ENCODE results near the gene ZNF746.

The ZNF746 gene

DNA sequence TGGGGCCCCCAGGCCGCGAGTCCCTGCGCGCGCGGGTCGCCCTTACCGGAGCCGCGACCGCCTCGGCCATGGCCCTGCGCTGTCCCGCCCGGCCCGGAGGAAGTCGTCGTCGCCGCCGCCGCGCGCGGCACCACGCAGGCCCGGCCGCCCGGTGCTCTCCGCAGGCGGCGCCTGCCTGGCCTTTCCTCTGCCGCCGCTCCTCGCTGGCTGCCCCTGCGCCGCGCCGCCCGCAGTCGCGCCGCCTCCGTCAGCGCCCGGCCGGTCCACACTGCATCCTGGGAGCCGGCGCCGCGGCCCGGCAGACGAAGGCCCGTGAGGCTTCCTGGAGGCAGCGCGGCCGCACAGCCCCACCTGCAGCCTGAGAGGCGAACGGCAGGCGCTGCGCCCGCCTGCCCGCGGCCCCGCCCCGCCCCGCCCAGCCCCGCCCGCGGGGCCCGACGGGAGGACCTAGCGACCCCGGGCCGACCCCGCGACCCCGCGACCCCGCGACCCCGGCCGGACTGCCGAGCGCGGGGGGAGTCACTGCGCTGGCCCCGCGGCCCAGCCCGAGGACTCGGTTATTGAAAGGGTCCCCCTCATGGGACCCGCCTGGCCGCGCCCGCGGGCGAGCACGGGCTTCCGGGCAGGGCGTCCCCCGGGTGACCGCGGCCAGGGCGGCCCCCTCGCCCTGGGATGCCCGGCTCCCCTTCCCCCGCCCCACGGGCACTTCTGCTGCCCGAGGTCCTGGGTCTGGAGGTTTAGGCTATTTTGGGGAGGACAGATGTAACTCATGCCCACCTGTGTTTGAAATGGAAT, at the start of gene ZNF746:
ZNF746 (minus strand) TSS at position 343 of the 795 bp plus-strand sequence; CDS start at position 70, 273 bp downstream.
- H3K4me1 ChIP-seq (ENCODE audit: control insufficient read depth, insufficient read depth, low read length): peaks cover 21% of the 10 kb centered on the region
- peaks cover 0 to 2% of the 10 kb centered on the region in 2 donors for H3K27me3 ChIP-seq (ENCODE audit: control insufficient read depth in 1 of 2, insufficient read depth in 2 of 2, low read length in 2 of 2)
- peak within 1 kb of the TSS; percentile 76 to 80 for H3K4me3 ChIP-seq (ENCODE audit: low read length in 2 of 2)
- H3K27ac ChIP-seq (ENCODE audit: low read length): peak within 1 kb of the TSS; percentile 76
- H3K9ac ChIP-seq (ENCODE audit: low read length in 2 of 2): peak within 1 kb of the TSS; percentile 83 to 84
- peaks cover 11 to 14% of the 10 kb centered on the region in 2 donors for H3K36me3 ChIP-seq (ENCODE audit: control insufficient read depth in 2 of 2, insufficient read depth in 2 of 2, low read length in 2 of 2)
- no peaks in the 10 kb centered on the region for H3K9me3 ChIP-seq (ENCODE audit: control insufficient read depth in 2 of 2, low read length in 2 of 2)

DNA sequence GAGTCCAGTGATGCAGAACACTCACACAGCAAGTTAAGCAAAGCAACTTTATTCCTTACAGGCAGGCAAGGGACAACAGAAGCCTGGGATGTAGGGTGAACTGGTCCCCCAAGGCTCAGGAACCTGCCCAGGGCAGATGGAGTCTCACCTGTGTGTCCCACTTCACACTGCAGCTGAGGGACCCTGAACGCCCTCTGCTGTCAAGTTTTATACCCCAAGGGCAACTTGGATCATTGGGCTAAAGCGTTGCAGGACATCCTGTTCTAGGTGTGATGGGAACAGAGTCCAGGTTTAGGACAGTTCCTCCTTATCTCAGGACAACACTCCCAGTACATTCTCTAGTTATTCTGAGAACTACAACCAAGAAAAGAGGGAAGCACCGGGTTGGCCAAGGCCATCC, 49.5 kb upstream of the ZNF746 start:
- Histone ChIP-seq H3K27ac (ENCODE audit: low read length) (no peak overlapping the region), H3K9ac (ENCODE audit: low read length in 2 of 2) (no peak overlapping the region), H3K9me3 (ENCODE audit: control insufficient read depth in 2 of 2, low read length in 2 of 2) (no peaks in the 10 kb centered on the region), H3K4me1 (ENCODE audit: control insufficient read depth, insufficient read depth, low read length) (no peaks in the 10 kb centered on the region), H3K36me3 (ENCODE audit: control insufficient read depth in 2 of 2, insufficient read depth in 2 of 2, low read length in 2 of 2) (peaks cover 44% of the 10 kb centered on the region in 2 donors), H3K4me3 (ENCODE audit: low read length in 2 of 2) (no peak overlapping the region), H3K27me3 (ENCODE audit: control insufficient read depth in 1 of 2, insufficient read depth in 2 of 2, low read length in 2 of 2) (no peaks in the 10 kb centered on the region)

DNA sequence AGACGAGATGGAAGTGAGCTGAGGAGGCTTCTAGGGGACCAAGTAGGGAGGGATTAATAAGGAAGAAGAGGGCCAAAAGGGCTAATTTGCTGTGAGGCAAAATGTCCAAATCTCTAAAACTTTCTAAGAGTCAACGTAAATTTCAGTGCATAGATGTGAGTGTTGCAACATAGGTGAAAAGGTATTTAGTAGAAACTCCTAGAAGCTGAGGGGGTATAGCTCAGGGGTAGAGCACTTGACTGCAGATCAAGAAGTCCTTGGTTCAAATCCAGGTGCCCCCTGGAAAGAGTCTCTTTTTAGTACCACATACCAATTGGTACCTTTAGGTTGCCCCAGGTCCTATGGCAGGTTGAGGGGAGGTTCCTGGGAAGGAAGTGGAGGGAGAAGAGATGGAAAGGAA, 48.7 kb upstream of the ZNF746 start:
- no peaks in the 10 kb centered on the region for H3K9me3 ChIP-seq (ENCODE audit: control insufficient read depth in 2 of 2, low read length in 2 of 2)
- H3K27ac ChIP-seq (ENCODE audit: low read length): no peak overlapping the region
- H3K4me1 ChIP-seq (ENCODE audit: control insufficient read depth, insufficient read depth, low read length): no peaks in the 10 kb centered on the region
- H3K9ac ChIP-seq (ENCODE audit: low read length in 2 of 2): no peak overlapping the region
- peaks cover 39 to 41% of the 10 kb centered on the region in 2 donors for H3K36me3 ChIP-seq (ENCODE audit: control insufficient read depth in 2 of 2, insufficient read depth in 2 of 2, low read length in 2 of 2)
- H3K27me3 ChIP-seq (ENCODE audit: control insufficient read depth in 1 of 2, insufficient read depth in 2 of 2, low read length in 2 of 2): no peaks in the 10 kb centered on the region
- no peak overlapping the region for H3K4me3 ChIP-seq (ENCODE audit: low read length in 2 of 2)

DNA sequence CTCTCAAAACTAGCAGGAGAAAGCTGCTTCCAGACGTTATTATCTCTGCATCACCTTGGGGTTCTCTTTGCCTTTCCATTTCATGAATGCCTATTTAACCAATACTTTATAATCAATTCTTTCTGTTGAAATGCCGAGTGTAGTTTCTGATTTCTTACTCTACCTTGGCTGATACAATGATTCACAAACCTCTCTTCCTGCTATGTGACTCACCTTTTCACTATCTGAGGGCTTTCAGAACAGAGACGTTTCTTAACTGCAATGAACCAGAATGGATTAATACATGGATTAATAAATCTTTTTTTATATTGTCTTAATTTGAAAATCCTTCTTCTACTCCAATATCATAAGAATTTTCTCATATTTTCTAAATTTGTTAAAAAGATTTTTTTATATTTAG, 46.4 kb upstream of the ZNF746 start:
- no peak overlapping the region for H3K9ac ChIP-seq (ENCODE audit: low read length in 2 of 2)
- H3K36me3 ChIP-seq (ENCODE audit: control insufficient read depth in 2 of 2, insufficient read depth in 2 of 2, low read length in 2 of 2): peaks cover 19 to 21% of the 10 kb centered on the region in 2 donors
- H3K4me1 ChIP-seq (ENCODE audit: control insufficient read depth, insufficient read depth, low read length): no peaks in the 10 kb centered on the region
- H3K9me3 ChIP-seq (ENCODE audit: control insufficient read depth in 2 of 2, low read length in 2 of 2): peaks cover 0 to 4% of the 10 kb centered on the region in 2 donors
- H3K27me3 ChIP-seq (ENCODE audit: control insufficient read depth in 1 of 2, insufficient read depth in 2 of 2, low read length in 2 of 2): no peaks in the 10 kb centered on the region
- no peak overlapping the region for H3K4me3 ChIP-seq (ENCODE audit: low read length in 2 of 2)
- H3K27ac ChIP-seq (ENCODE audit: low read length): no peak overlapping the region

DNA sequence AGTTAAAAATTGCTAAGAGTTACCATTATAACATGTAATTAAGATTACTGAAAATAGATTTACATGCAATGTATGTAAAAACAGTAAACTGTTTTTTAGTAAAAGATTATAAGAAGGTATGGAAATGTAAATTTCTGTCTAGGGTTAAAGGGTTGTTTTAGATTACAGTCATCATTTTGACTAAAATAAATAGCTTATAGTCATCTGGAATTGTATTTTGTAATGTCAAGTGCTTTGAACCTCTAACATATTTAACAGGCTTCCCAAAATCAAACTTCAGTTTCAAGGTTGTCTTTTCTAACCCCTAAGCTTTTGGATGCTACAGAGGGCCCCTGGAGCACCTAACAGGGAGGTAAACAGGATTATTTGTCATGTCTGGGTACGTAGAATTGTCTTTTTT, 35.0 kb upstream of the ZNF746 start:
- Histone ChIP-seq H3K4me3 (ENCODE audit: low read length in 2 of 2) (no peak overlapping the region), H3K27me3 (ENCODE audit: control insufficient read depth in 1 of 2, insufficient read depth in 2 of 2, low read length in 2 of 2) (no peaks in the 10 kb centered on the region), H3K36me3 (ENCODE audit: control insufficient read depth in 2 of 2, insufficient read depth in 2 of 2, low read length in 2 of 2) (no peaks in the 10 kb centered on the region), H3K4me1 (ENCODE audit: control insufficient read depth, insufficient read depth, low read length) (no peaks in the 10 kb centered on the region), H3K27ac (ENCODE audit: low read length) (no peak overlapping the region), H3K9ac (ENCODE audit: low read length in 2 of 2) (no peak overlapping the region), H3K9me3 (ENCODE audit: control insufficient read depth in 2 of 2, low read length in 2 of 2) (peaks cover 13 to 15% of the 10 kb centered on the region in 2 donors)

DNA sequence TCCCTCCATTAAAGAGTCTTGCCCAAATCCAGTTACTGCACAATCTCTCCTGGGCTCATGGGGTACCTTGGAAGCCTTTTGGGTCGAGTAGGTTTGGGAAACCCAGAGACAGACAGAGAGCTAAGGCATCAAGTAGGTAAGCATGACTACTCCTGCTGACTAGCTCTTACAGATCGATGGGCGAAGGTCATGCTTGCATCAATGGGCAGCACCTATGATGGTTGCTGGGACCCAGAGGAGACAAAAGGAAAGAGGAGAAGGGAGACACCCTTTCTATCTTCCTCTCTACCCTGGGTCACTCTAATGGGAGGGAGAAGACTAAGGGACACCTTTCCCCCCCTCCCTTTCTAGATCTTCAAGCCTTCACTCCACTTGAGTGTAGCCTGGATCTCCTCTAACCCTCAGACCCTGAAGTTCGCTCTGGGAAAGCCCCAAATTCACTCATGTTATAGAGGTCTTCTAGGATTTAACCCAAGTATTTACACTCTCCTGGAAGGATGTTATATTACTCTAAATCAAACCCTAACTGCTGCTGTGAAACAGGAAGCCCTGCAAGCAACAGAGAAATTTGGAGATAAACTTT, 31.6 kb upstream of the ZNF746 start:
- H3K27ac ChIP-seq (ENCODE audit: low read length): no peak overlapping the region
- H3K4me1 ChIP-seq (ENCODE audit: control insufficient read depth, insufficient read depth, low read length): no peaks in the 10 kb centered on the region
- no peaks in the 10 kb centered on the region for H3K36me3 ChIP-seq (ENCODE audit: control insufficient read depth in 2 of 2, insufficient read depth in 2 of 2, low read length in 2 of 2)
- no peaks in the 10 kb centered on the region for H3K27me3 ChIP-seq (ENCODE audit: control insufficient read depth in 1 of 2, insufficient read depth in 2 of 2, low read length in 2 of 2)
- H3K9ac ChIP-seq (ENCODE audit: low read length in 2 of 2): no peak overlapping the region
- no peak overlapping the region for H3K4me3 ChIP-seq (ENCODE audit: low read length in 2 of 2)
- peaks cover 13 to 15% of the 10 kb centered on the region in 2 donors for H3K9me3 ChIP-seq (ENCODE audit: control insufficient read depth in 2 of 2, low read length in 2 of 2)

DNA sequence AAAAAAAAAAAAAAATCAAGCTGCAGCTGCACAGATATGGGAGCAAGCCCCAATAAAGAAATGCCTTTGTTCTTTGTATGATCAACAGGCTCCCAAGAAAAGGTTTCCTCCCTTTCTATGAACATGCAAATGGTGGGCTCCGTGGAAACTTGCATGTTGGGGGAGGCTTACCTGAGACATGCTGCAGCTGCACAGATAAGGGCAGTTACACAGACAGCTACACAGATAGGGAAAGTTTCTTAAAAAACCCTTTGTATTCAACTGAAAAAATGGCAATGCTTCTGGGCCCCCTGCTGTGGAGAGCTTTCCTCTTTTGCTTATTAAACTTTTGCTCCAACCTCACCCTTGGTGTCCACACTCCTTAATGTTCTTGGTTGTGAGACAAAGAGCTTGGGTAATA, 29.8 kb upstream of the ZNF746 start:
- Histone ChIP-seq H3K27me3 (ENCODE audit: control insufficient read depth in 1 of 2, insufficient read depth in 2 of 2, low read length in 2 of 2) (no peaks in the 10 kb centered on the region), H3K4me1 (ENCODE audit: control insufficient read depth, insufficient read depth, low read length) (no peaks in the 10 kb centered on the region), H3K4me3 (ENCODE audit: low read length in 2 of 2) (no peak overlapping the region), H3K9ac (ENCODE audit: low read length in 2 of 2) (no peak overlapping the region), H3K36me3 (ENCODE audit: control insufficient read depth in 2 of 2, insufficient read depth in 2 of 2, low read length in 2 of 2) (no peaks in the 10 kb centered on the region), H3K9me3 (ENCODE audit: control insufficient read depth in 2 of 2, low read length in 2 of 2) (peaks cover 13 to 15% of the 10 kb centered on the region in 2 donors), H3K27ac (ENCODE audit: low read length) (no peak overlapping the region)

DNA sequence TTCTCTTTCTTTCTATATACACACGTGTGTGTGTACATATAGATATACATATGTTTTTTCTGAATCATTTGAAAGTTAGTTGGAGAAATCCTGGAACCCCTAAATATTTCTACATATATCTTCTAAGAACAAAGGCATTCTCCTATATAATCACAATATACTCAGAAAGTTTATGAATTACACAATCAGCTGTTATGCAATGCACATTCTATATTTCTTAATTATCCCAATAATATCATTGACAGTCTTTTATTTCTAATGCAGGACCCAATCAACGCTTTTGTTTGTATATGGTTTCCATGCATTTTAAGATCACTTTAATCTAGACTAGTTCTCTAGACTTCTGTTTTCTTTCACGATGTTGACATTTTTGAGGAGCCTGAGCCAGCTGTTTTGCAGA, 27.7 kb upstream of the ZNF746 start:
- H3K27ac ChIP-seq (ENCODE audit: low read length): no peak overlapping the region
- H3K27me3 ChIP-seq (ENCODE audit: control insufficient read depth in 1 of 2, insufficient read depth in 2 of 2, low read length in 2 of 2): no peaks in the 10 kb centered on the region
- no peak overlapping the region for H3K9ac ChIP-seq (ENCODE audit: low read length in 2 of 2)
- no peaks in the 10 kb centered on the region for H3K36me3 ChIP-seq (ENCODE audit: control insufficient read depth in 2 of 2, insufficient read depth in 2 of 2, low read length in 2 of 2)
- peaks cover 12 to 13% of the 10 kb centered on the region in 2 donors for H3K9me3 ChIP-seq (ENCODE audit: control insufficient read depth in 2 of 2, low read length in 2 of 2)
- no peaks in the 10 kb centered on the region for H3K4me1 ChIP-seq (ENCODE audit: control insufficient read depth, insufficient read depth, low read length)
- no peak overlapping the region for H3K4me3 ChIP-seq (ENCODE audit: low read length in 2 of 2)

DNA sequence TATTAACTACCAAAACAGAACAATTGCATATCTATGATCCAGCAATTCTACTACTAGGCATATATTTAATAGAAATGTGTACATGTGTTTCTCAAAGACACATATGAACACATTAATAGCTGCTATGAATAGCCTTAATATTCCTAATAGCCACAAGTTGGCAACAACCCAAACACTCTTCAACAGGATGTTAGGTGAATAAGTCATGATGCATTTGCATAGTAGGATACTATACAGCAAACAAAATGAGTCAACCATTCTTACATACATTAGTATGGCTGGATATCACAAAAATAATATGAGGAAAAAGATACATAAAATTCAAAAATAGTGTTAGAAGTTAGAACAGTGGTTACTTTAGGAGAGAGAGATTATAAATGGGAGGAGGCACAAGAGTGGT, 26.8 kb upstream of the ZNF746 start:
- Histone ChIP-seq H3K9ac (ENCODE audit: low read length in 2 of 2) (no peak overlapping the region), H3K4me1 (ENCODE audit: control insufficient read depth, insufficient read depth, low read length) (no peaks in the 10 kb centered on the region), H3K9me3 (ENCODE audit: control insufficient read depth in 2 of 2, low read length in 2 of 2) (peaks cover 11 to 12% of the 10 kb centered on the region in 2 donors), H3K27me3 (ENCODE audit: control insufficient read depth in 1 of 2, insufficient read depth in 2 of 2, low read length in 2 of 2) (no peaks in the 10 kb centered on the region), H3K36me3 (ENCODE audit: control insufficient read depth in 2 of 2, insufficient read depth in 2 of 2, low read length in 2 of 2) (no peaks in the 10 kb centered on the region), H3K27ac (ENCODE audit: low read length) (no peak overlapping the region), H3K4me3 (ENCODE audit: low read length in 2 of 2) (no peak overlapping the region)

DNA sequence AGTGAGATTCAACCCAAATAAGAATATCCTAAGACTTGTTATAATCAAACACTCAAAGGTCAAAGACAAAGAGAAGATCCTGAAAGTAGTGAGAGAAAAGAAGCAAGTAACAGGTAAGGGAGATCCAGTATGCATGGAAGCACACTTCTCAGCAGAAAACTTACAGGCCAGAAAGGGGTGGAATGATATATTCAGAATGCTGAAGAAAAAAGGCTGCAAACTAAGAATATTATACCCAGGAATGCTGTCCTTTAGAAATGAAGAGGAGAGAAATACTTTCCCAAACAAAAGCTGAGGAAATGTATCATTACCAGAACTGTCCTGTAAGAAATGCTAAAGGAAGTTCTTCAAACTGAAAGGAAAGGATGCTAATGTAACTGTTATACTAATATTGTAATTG, 12.6 kb upstream of the ZNF746 start:
- no peak overlapping the region for H3K9ac ChIP-seq (ENCODE audit: low read length in 2 of 2)
- peaks cover 2 to 18% of the 10 kb centered on the region in 2 donors for H3K9me3 ChIP-seq (ENCODE audit: control insufficient read depth in 2 of 2, low read length in 2 of 2)
- H3K27ac ChIP-seq (ENCODE audit: low read length): no peak overlapping the region
- H3K27me3 ChIP-seq (ENCODE audit: control insufficient read depth in 1 of 2, insufficient read depth in 2 of 2, low read length in 2 of 2): no peaks in the 10 kb centered on the region
- no peaks in the 10 kb centered on the region for H3K4me1 ChIP-seq (ENCODE audit: control insufficient read depth, insufficient read depth, low read length)
- no peaks in the 10 kb centered on the region for H3K36me3 ChIP-seq (ENCODE audit: control insufficient read depth in 2 of 2, insufficient read depth in 2 of 2, low read length in 2 of 2)
- H3K4me3 ChIP-seq (ENCODE audit: low read length in 2 of 2): no peak overlapping the region

DNA sequence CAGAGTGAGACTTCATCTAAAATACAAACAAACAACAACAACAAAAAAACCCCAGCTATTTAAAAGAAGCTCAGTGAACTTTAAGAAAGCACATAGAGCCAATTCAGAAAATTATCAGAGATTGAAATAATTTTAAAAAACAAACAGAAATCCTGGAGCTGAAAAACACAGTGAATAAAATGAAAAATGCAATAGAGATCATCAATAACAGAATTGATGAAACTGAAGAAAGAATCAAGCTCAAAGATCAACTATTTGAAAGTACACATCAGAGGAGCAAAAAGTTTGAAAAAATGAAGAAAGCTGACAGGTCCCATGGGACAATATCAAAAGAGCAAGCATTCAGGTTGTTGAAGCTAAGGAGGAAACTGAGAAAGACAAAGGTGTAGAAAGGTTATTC, 12.2 kb upstream of the ZNF746 start:
- Histone ChIP-seq H3K4me3 (ENCODE audit: low read length in 2 of 2) (no peak overlapping the region), H3K9me3 (ENCODE audit: control insufficient read depth in 2 of 2, low read length in 2 of 2) (peaks cover 2 to 18% of the 10 kb centered on the region in 2 donors), H3K27ac (ENCODE audit: low read length) (no peak overlapping the region), H3K9ac (ENCODE audit: low read length in 2 of 2) (no peak overlapping the region), H3K27me3 (ENCODE audit: control insufficient read depth in 1 of 2, insufficient read depth in 2 of 2, low read length in 2 of 2) (no peaks in the 10 kb centered on the region), H3K36me3 (ENCODE audit: control insufficient read depth in 2 of 2, insufficient read depth in 2 of 2, low read length in 2 of 2) (no peaks in the 10 kb centered on the region), H3K4me1 (ENCODE audit: control insufficient read depth, insufficient read depth, low read length) (no peaks in the 10 kb centered on the region)

Data from stomach smooth muscle (tissue), 2 donors.